Psoas muscle (tissue), 8 donors: Measurements from ENCODE around the gene PTPRD. TPM values are rescaled to one million over a fixed set of nuclear protein-coding genes. Genes with fewer than 3 reads are reported as not detected.

ENCODE experiments used
- ATAC-seq, 4 donors: fragments of 200-7000 bp; cut with Tn5 transposase; one replicate each; pipeline ENCODE4 v1.9.1; 2020; ENCODE audit warnings: moderate library complexity in 3 of 4, mild to moderate bottlenecking in 2 of 4
- DNase-seq, 2 donors: peaks; one replicate each; pipeline ENCODE4 v3.0.0-alpha.2; 2020
- H3K27ac ChIP-seq: fragments of 200-600 bp; one replicate; pipeline ENCODE4 v1.8.0; 2022
- H3K27me3 ChIP-seq, 3 donors: fragments of 200-600 bp in 1 of 3; one replicate each; pipeline versions ENCODE4 v1.6.1 to v1.8.0; 2013 to 2022; ENCODE audit warnings: low read length in 2 of 3, mild to moderate bottlenecking in 2 of 3, moderate library complexity in 1 of 3; ENCODE audit not compliant: insufficient read depth in 3 of 3
- H3K36me3 ChIP-seq, 2 donors: fragments of 200-600 bp in 1 of 2; one replicate each; pipeline versions ENCODE4 v1.6.1 to v1.8.0; 2013 to 2022; ENCODE audit warnings: low read depth in 1 of 2, mild to moderate bottlenecking in 1 of 2, moderate library complexity in 1 of 2; ENCODE audit not compliant: insufficient read depth in 1 of 2
- H3K4me1 ChIP-seq: fragments of 200-600 bp; one replicate; pipeline ENCODE4 v1.8.0; 2022
- H3K4me3 ChIP-seq: fragments of 200-600 bp; one replicate; pipeline ENCODE4 v1.8.0; 2022; ENCODE audit warnings: mild to moderate bottlenecking
- H3K9me3 ChIP-seq: fragments of 200-600 bp; one replicate; pipeline ENCODE4 v1.8.0; 2022
- CTCF ChIP-seq: fragments of 200-600 bp; IDR thresholded peaks from one replicate; pipeline ENCODE4 v1.8.0; 2022; ENCODE audit warnings: antibody characterized with exemption
- WGBS, 3 donors: extraction: QIAGEN DNeasy Blood & Tissue Kit; methylation state at CpG; one replicate each; pipeline versions ENCODE4 v1.1.6 to v1.1.7; 2013; 5-methylcytosine and 5-hydroxymethylcytosine counted together
- intact Hi-C, 2 donors: fragments of 100-400 bp; cut with DNase I; formaldehyde crosslinking; loops; one replicate each; pipeline versions ENCODE4 v1.11.0 to v1.14.2; 2022
- polyA plus RNA-seq, 3 donors: library from polyadenylated mRNA; stranded (reverse); fragments of 200-250 nt; gene quantifications; one replicate each; pipeline ENCODE4 v1.2.3, GENCODE V29; 2013
- total RNA-seq, 4 donors: library from RNA; stranded (reverse); fragmentation: NEBNext Ultra II Directional in 2 of 4; extraction: Animal tissue kit (Norgen Biotek cat#: 25700) in 2 of 4; gene quantifications; one replicate each; pipeline versions ENCODE4 v1.2.1 to v1.2.4, GENCODE V29; 2021 to 2023
- donor health status: healthy with polysubstance abuse.
- donor health status: DM: no; HTN: no; CAD: no; lungs with moderate emphysema.
- donor health status: Bipolar disorder and iron deficiency.
- donor health status: healthy.
- donor health status: DM: yes; HTN: yes; CAD: no.
- donor health status: DM: no; HTN: no; CAD: no.
- donor health status: DM: no; HTN: no; CAD: no.
- donor health status: DM: yes; HTN: yes; CAD: no.

The PTPRD gene
- total and polyA plus RNA-seq, 7 donors, result 0.44 to 3.1 (median 0.91) TPM

GRCh38 chr9:8622871-8623270 lies 1989.9 kb downstream of the PTPRD start:
- H3K36me3 ChIP-seq, result no peaks in the 10 kb centered on the region
- H3K4me3 ChIP-seq, result no peak overlapping the region
- WGBS, 3 donors, result 93 to 95% (median 95%) methylated on average over 2 of the region's 2 CpGs
- no peaks in the 10 kb centered on the region for H3K4me1 ChIP-seq
- H3K27me3 ChIP-seq, result no peaks in the 10 kb centered on the region
- TF ChIP-seq CTCF, result no peak
- intact Hi-C loops, result no loop called here
- DNase-seq, result no peak
- ATAC-seq, result no peak
- no peak overlapping the region for H3K27ac ChIP-seq
- H3K9me3 ChIP-seq, result no peaks in the 10 kb centered on the region

DNA sequence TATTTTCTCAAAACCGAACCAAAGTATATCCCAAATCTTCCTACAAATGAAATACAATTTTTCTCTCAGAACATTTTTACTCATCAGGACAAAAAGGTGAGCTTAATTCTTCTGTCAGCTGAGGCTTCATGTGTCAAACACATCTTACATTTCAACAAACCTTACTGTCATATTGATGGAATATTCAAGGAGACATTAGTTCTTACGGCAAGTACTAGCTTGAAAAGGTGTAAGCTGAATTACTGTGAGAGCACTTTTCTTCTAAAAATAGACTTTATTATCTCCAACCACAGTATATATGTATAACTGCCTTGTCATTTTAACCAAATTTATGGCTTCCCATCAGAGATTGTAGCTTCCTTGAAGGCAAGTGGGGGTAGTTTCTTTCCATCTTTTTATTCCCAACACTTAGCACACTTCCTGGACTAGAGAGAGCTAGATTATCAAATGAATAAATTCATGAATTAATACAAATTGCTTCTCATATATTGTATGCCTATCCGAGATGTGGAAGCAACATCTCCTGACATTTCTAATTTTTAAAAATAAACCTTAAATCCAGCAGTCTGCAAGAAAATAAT lies 1990.5 kb downstream of the PTPRD start:
- no peak overlapping the region for H3K27ac ChIP-seq
- H3K9me3 ChIP-seq, result no peaks in the 10 kb centered on the region
- DNase-seq (no peak), ATAC-seq (no peak)
- 84 to 91% (median 89%) methylated on average over 3 of the region's 3 CpGs for WGBS, 3 donors
- H3K36me3 ChIP-seq, result no peaks in the 10 kb centered on the region
- H3K27me3 ChIP-seq, result no peaks in the 10 kb centered on the region
- H3K4me3 ChIP-seq, result no peak overlapping the region
- no peaks in the 10 kb centered on the region for H3K4me1 ChIP-seq
- no peak for TF ChIP-seq CTCF
- intact Hi-C loops, result no loop called here

GRCh38 chr9:8621416-8621815 lies 1991.4 kb downstream of the PTPRD start:
- Histone ChIP-seq H3K4me3 (no peak overlapping the region), H3K4me1 (no peaks in the 10 kb centered on the region), H3K27me3 (no peaks in the 10 kb centered on the region), H3K36me3 (no peaks in the 10 kb centered on the region), H3K9me3 (no peaks in the 10 kb centered on the region), H3K27ac (no peak overlapping the region)
- DNase-seq, result no peak
- 49 to 59% (median 58%) methylated on average over 2 of the region's 2 CpGs for WGBS, 3 donors
- intact Hi-C loops, result no loop called here
- no peak for TF ChIP-seq CTCF
- no peak for ATAC-seq

DNA sequence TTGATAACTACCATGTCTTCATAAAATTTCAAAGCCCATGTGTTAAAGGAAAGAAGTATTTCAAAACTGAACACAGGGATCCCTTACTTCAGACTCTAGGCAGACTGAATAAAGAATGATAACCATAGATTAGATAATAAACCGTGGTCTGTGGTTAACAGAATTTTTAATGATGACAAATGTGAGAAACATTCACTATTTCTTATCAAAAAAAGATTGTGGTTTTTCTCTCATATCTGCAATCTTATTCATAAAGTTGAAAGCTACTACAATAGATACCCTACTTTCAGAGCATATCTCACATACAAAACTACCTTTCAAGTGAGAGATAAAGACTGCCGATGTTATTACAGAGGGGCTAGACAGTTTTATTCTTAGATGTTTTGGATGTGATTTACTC lies 1996.4 kb downstream of the PTPRD start:
- intact Hi-C loops, result loop anchor here in 1 of 2 donors (10.0 kb wide), 1 partner anchor 392 kb away; no protein-coding TSS in a partner anchor
- Histone ChIP-seq H3K27ac (no peak overlapping the region), H3K27me3 (no peaks in the 10 kb centered on the region), H3K9me3 (no peaks in the 10 kb centered on the region), H3K4me1 (no peaks in the 10 kb centered on the region), H3K4me3 (no peak overlapping the region), H3K36me3 (no peaks in the 10 kb centered on the region)
- 86 to 87% (median 87%) methylated on average over 2 of the region's 2 CpGs for WGBS, 3 donors
- no peak for ATAC-seq
- no peak for TF ChIP-seq CTCF
- no peak for DNase-seq

DNA sequence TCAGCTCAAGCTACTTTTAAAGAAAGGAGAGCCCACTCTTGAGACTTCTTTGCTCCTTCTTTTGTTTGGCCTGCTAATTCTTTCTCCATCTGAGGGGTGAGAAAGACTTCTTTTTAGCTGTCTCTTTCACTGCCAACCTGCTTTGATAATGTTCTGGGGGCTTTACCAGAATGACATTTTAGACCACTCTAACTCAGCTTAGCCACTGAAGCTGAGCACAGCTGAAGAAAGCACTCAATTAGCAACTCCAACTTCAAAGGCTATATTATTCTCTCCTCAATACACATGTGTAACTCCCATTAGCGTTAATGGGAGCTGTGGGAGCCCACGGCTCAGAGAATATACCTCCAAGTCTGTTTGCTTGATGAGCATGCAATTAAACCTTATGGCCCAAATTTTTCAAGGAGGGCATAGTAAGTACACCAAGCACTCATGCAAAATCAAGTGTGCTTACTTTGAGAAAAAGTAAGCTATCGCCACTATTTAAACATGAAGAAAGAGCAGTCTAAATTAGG lies 1997.8 kb downstream of the PTPRD start:
- Histone ChIP-seq H3K9me3 (no peaks in the 10 kb centered on the region), H3K27me3 (no peaks in the 10 kb centered on the region), H3K36me3 (no peaks in the 10 kb centered on the region), H3K4me3 (no peak overlapping the region), H3K4me1 (no peaks in the 10 kb centered on the region), H3K27ac (no peak overlapping the region)
- WGBS, 3 donors, result 76 to 82% (median 78%) methylated on average over 3 of the region's 3 CpGs
- intact Hi-C loops, result loop anchor here in 1 of 2 donors (10.0 kb wide), 1 partner anchor 390 kb away; no protein-coding TSS in a partner anchor
- DNase-seq, result no peak
- ATAC-seq, result no peak
- no peak for TF ChIP-seq CTCF
